ENCODE results near the gene C20orf202.
"Not testable (repeated sequence)": the region's sequence is repeated elsewhere in the genome, so short reads cannot be mapped to it uniquely, and the experiment has no call there.

Gene C20orf202

GRCh38 chr20:1207293-1207878 is 4.1 kb downstream of the C20orf202 start:
- no peak overlapping the region for H3K9ac ChIP-seq
- H3K27me3 ChIP-seq: no peaks in the 10 kb centered on the region
- H3K27ac ChIP-seq: no peak overlapping the region
- TF ChIP-seq Cebpa-rat (IDR thresholded peaks at IDR 0.05): no peak
- H3K4me2 ChIP-seq: no peak overlapping the region
- no peaks in the 10 kb centered on the region for H3K9me3 ChIP-seq (replicated peaks in 1 of 11)
- no peaks in the 10 kb centered on the region for H3K36me3 ChIP-seq
- peaks cover 0 to 8% (median 2%) of the 10 kb centered on the region in 10 experiments; a peak in 3 of 20 replicates for H3K4me1 ChIP-seq
- no peak overlapping the region for H3K4me3 ChIP-seq
- no peaks in the 10 kb centered on the region; a peak in 1 of 22 replicates for H4K20me1 ChIP-seq

GRCh38 chr20:1209447-1210387 is 6.5 kb downstream of the C20orf202 start:
- Histone ChIP-seq H3K27ac (no peak overlapping the region), H3K9me3 (replicated peaks in 1 of 11) (no peaks in the 10 kb centered on the region), H3K27me3 (no peaks in the 10 kb centered on the region), H3K36me3 (no peaks in the 10 kb centered on the region), H3K4me2 (no peak overlapping the region), H3K9ac (no peak overlapping the region), H4K20me1 (no peaks in the 10 kb centered on the region; a peak in 1 of 22 replicates), H3K4me3 (no peak overlapping the region), H3K4me1 (no peaks in the 10 kb centered on the region)
- TF ChIP-seq Cebpa-rat (IDR thresholded peaks at IDR 0.05): no peak

- Histone ChIP-seq H3K27ac (no peak overlapping the region), H3K4me1 (peaks cover 1 to 3% (median 2%) of the 10 kb centered on the region in 10 experiments; a peak in 13 of 20 replicates), H4K20me1 (no peaks in the 10 kb centered on the region; a peak in 1 of 22 replicates), H3K27me3 (no peaks in the 10 kb centered on the region), H3K4me3 (no peak overlapping the region), H3K9ac (no peak overlapping the region), H3K4me2 (no peak overlapping the region), H3K36me3 (no peaks in the 10 kb centered on the region), H3K9me3 (replicated peaks in 1 of 11) (no peaks in the 10 kb centered on the region)
- no peak for TF ChIP-seq Cebpa-rat (IDR thresholded peaks at IDR 0.05)
Measured at GRCh38 chr20:1210501-1210900, 7.2 kb downstream of the C20orf202 start.

- Histone ChIP-seq H4K20me1 (no peaks in the 10 kb centered on the region; a peak in 1 of 22 replicates), H3K9me3 (replicated peaks in 1 of 11) (no peaks in the 10 kb centered on the region), H3K27ac (no peak overlapping the region), H3K9ac (no peak overlapping the region), H3K4me1 (peaks cover 6 to 11% (median 9%) of the 10 kb centered on the region in 10 experiments; a peak in 14 of 20 replicates), H3K4me2 (no peak overlapping the region), H3K27me3 (no peaks in the 10 kb centered on the region), H3K36me3 (no peaks in the 10 kb centered on the region), H3K4me3 (no peak overlapping the region)
- no peak for TF ChIP-seq Cebpa-rat (IDR thresholded peaks at IDR 0.05)
Measured at GRCh38 chr20:1212023-1212422, 8.8 kb downstream of the C20orf202 start.

- Histone ChIP-seq H4K20me1 (no peaks in the 10 kb centered on the region; a peak in 1 of 22 replicates), H3K36me3 (no peaks in the 10 kb centered on the region), H3K4me3 (no peak overlapping the region), H3K9ac (no peak overlapping the region), H3K27me3 (no peaks in the 10 kb centered on the region), H3K4me1 (peaks cover 6 to 11% (median 9%) of the 10 kb centered on the region in 10 experiments; a peak in 14 of 20 replicates), H3K4me2 (peak overlapping the region in 3 of 11 experiments; percentile 8 to 14 (median 9); a peak in 1 of 22 replicates), H3K27ac (no peak overlapping the region), H3K9me3 (replicated peaks in 1 of 11) (no peaks in the 10 kb centered on the region)
- no peak for TF ChIP-seq Cebpa-rat (IDR thresholded peaks at IDR 0.05)
Measured at GRCh38 chr20:1212607-1213396, 9.5 kb downstream of the C20orf202 start.

GRCh38 chr20:1214838-1215261 is 11.6 kb downstream of the C20orf202 start:
- Histone ChIP-seq H3K36me3 (no peaks in the 10 kb centered on the region), H3K4me2 (no peak overlapping the region), H3K9ac (no peak overlapping the region), H3K9me3 (replicated peaks in 1 of 11) (no peaks in the 10 kb centered on the region), H3K27me3 (no peaks in the 10 kb centered on the region), H3K4me1 (peaks cover 6 to 11% (median 9%) of the 10 kb centered on the region in 10 experiments; a peak in 14 of 20 replicates), H3K4me3 (no peak overlapping the region), H4K20me1 (no peaks in the 10 kb centered on the region; a peak in 1 of 22 replicates), H3K27ac (no peak overlapping the region)
- no peak for TF ChIP-seq Cebpa-rat (IDR thresholded peaks at IDR 0.05)

GRCh38 chr20:1215386-1216170 is 12.3 kb downstream of the C20orf202 start:
- Histone ChIP-seq H4K20me1 (no peaks in the 10 kb centered on the region; a peak in 1 of 22 replicates), H3K9ac (no peak overlapping the region), H3K4me3 (no peak overlapping the region), H3K4me1 (peaks cover 6 to 11% (median 9%) of the 10 kb centered on the region in 10 experiments; a peak in 14 of 20 replicates), H3K4me2 (peak overlapping the region; percentile 20 to 55 (median 45); a peak in 21 of 22 replicates), H3K36me3 (no peaks in the 10 kb centered on the region), H3K27me3 (no peaks in the 10 kb centered on the region), H3K27ac (no peak overlapping the region), H3K9me3 (replicated peaks in 1 of 11) (no peaks in the 10 kb centered on the region)
- TF ChIP-seq Cebpa-rat (IDR thresholded peaks at IDR 0.05): no peak

GRCh38 chr20:1216527-1217427 is 13.5 kb downstream of the C20orf202 start:
- H3K4me2 ChIP-seq: peak overlapping the region in 1 of 11 experiments; percentile 35; a peak in 1 of 22 replicates

GRCh38 chr20:1222750-1223149 is 19.5 kb downstream of the C20orf202 start:
- not testable (repeated sequence) for H3K4me3 ChIP-seq; H4K20me1 ChIP-seq; H3K9ac ChIP-seq; H3K27ac ChIP-seq; H3K4me2 ChIP-seq; H3K36me3 ChIP-seq; H3K9me3 ChIP-seq (replicated peaks in 1 of 11)
- Histone ChIP-seq H3K27me3 (peaks cover 17 to 24% (median 19%) of the 10 kb centered on the region in 11 experiments), H3K4me1 (peaks cover 4 to 13% (median 9%) of the 10 kb centered on the region in 10 experiments; a peak in 15 of 20 replicates)

More at GRCh38 chr20:1216527-1217427, 13.5 kb downstream of the C20orf202 start:
- not testable (repeated sequence) for H3K9ac ChIP-seq; H3K27me3 ChIP-seq; H3K4me3 ChIP-seq; H3K36me3 ChIP-seq; H3K9me3 ChIP-seq (replicated peaks in 1 of 11); H4K20me1 ChIP-seq; H3K27ac ChIP-seq
- peaks cover 6 to 11% (median 9%) of the 10 kb centered on the region in 10 experiments; a peak in 14 of 20 replicates for H3K4me1 ChIP-seq

All from BLaER1 treated with 17β-estradiol and CSF1 and Interleukin-3, amounts not matched to agents 10 nM and 100 nM (cell line).